Lower lobe of right lung (tissue), 2 donors: ENCODE data around the gene GRIK5. TPM values are rescaled to one million over a fixed set of nuclear protein-coding genes. Genes with fewer than 3 reads are reported as not detected.

Experiments used
- ATAC-seq, 2 donors: fragments of 200-7000 bp; cut with Tn5 transposase; one replicate each; pipeline ENCODE4 v1.9.1; 2020 to 2022; ENCODE audit warnings: mild to moderate bottlenecking in 2 of 2, moderate library complexity in 2 of 2
- DNase-seq: peaks from one replicate; pipeline ENCODE4 v3.0.0-alpha.2; 2020
- H3K27ac ChIP-seq: fragments of 200-600 bp; one replicate; pipeline ENCODE4 v1.8.0; 2022
- H3K27me3 ChIP-seq: fragments of 200-600 bp; one replicate; pipeline ENCODE4 v1.8.0; 2022; ENCODE audit warnings: low read depth
- H3K36me3 ChIP-seq: fragments of 200-600 bp; one replicate; pipeline ENCODE4 v1.8.0; 2022; ENCODE audit warnings: mild to moderate bottlenecking
- H3K4me1 ChIP-seq: fragments of 200-600 bp; one replicate; pipeline ENCODE4 v1.8.0; 2022
- H3K4me3 ChIP-seq: fragments of 200-600 bp; one replicate; pipeline ENCODE4 v1.8.0; 2022; ENCODE audit warnings: mild to moderate bottlenecking
- H3K9me3 ChIP-seq: fragments of 200-600 bp; one replicate; pipeline ENCODE4 v1.8.0; 2022
- intact Hi-C: fragments of 100-400 bp; cut with DNase I; formaldehyde crosslinking; loops from one replicate; pipeline ENCODE4 v1.11.0; 2022
- total RNA-seq: library from RNA; stranded (reverse); fragmentation: NEBNext Ultra II Directional; extraction: Animal tissue kit (Norgen Biotek cat#: 25700); gene quantifications from one replicate; pipeline ENCODE4 v1.2.1, GENCODE V29; 2021
- TF ChIP-seq, protein P1 (sequence below): fragments of 200-600 bp; IDR thresholded peaks from one replicate; pipeline ENCODE4 v1.8.0; 2022; ENCODE audit warnings: antibody characterized with exemption, mild to moderate bottlenecking
- donor health status: DM: no; HTN: yes; CAD: no; lungs with severe emphysema.

The GRIK5 gene
- total RNA-seq, 1 donor from 2014 or later, result 0.41 TPM

GRCh38 chr19:42066075-42066754 is 3.8 kb downstream of the GRIK5 start:
- Histone ChIP-seq H3K27ac (no peak overlapping the region), H3K4me1 (no peaks in the 10 kb centered on the region), H3K4me3 (no peak overlapping the region), H3K27me3 (peaks cover 43% of the 10 kb centered on the region), H3K9me3 (no peaks in the 10 kb centered on the region), H3K36me3 (no peaks in the 10 kb centered on the region)
- intact Hi-C loops, result no loop called here
- no peak for DNase-seq
- TF ChIP-seq, protein P1, sequence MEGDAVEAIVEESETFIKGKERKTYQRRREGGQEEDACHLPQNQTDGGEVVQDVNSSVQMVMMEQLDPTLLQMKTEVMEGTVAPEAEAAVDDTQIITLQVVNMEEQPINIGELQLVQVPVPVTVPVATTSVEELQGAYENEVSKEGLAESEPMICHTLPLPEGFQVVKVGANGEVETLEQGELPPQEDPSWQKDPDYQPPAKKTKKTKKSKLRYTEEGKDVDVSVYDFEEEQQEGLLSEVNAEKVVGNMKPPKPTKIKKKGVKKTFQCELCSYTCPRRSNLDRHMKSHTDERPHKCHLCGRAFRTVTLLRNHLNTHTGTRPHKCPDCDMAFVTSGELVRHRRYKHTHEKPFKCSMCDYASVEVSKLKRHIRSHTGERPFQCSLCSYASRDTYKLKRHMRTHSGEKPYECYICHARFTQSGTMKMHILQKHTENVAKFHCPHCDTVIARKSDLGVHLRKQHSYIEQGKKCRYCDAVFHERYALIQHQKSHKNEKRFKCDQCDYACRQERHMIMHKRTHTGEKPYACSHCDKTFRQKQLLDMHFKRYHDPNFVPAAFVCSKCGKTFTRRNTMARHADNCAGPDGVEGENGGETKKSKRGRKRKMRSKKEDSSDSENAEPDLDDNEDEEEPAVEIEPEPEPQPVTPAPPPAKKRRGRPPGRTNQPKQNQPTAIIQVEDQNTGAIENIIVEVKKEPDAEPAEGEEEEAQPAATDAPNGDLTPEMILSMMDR, result no peak
- ATAC-seq, result no peak

DNA sequence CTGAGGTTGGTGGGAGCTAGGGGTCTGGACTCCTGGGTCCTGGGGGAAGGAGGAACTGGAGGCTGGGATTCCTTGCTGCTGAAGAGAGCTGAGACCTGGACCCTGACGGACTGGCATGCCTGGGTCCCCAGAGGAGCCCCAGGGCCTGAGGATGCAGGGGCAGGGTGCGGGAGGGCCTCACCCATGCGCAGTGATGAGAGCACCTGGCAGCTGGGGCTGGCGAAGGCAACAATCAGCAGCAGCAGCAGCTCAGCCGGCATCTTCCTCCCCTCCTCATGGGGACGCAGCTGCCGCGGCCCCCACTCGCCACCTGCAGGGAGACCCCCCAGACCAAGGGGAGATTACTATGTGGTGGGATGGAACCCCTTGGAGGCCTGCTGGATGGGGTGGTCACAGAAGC is 4.5 kb downstream of the GRIK5 start:
- Histone ChIP-seq H3K27me3 (peaks cover 43% of the 10 kb centered on the region), H3K9me3 (no peaks in the 10 kb centered on the region), H3K27ac (no peak overlapping the region), H3K36me3 (no peaks in the 10 kb centered on the region), H3K4me1 (no peaks in the 10 kb centered on the region), H3K4me3 (no peak overlapping the region)
- TF ChIP-seq, protein P1, result no peak
- ATAC-seq (no peak), DNase-seq (no peak)
- intact Hi-C loops, result no loop called here

DNA sequence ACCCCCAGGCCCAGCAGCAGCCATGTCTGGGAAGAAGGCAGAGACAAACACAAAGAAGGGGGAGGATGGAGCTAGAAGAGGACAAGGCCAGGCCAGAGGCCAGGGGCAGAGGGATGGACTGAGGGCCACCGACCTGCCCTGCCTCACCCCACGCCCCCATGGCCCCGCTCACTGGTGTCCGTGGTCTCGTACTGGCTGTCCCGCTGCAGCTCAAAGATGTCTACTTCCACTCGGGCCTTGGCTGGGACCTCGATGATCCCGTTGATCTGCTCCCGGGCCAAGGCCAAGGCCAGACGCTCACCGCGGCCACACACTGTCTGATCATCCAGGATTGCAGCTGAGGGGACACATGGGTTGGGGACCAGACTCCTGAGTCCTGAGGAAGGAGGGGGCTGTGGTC is 5.0 kb downstream of the GRIK5 start:
- no peak for ATAC-seq
- H3K4me1 ChIP-seq, result no peaks in the 10 kb centered on the region
- TF ChIP-seq, protein P1, result no peak
- no peak overlapping the region for H3K4me3 ChIP-seq
- intact Hi-C loops, result no loop called here
- H3K9me3 ChIP-seq, result no peaks in the 10 kb centered on the region
- H3K36me3 ChIP-seq, result no peaks in the 10 kb centered on the region
- H3K27ac ChIP-seq, result no peak overlapping the region
- DNase-seq, result no peak
- H3K27me3 ChIP-seq, result peaks cover 38% of the 10 kb centered on the region

DNA sequence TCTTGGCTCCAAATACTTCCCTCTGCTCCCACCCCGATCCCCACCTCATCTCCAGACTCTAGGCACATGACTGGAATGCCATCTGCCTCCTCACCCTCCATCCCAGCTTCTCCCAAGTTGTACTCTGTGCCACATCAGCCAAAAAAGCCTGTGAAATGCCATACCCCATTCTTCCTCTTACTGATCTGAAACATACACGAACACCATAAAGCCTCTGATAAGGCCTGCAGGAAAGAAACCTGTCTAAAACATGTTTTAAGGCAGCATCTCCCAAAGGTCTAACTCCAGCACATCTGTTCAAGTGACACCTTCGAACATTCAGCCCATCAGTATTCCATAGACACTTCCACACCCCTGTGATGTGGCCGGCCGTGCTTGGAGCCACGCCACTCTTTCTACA is 5.6 kb downstream of the GRIK5 start:
- ATAC-seq (no peak), DNase-seq (no peak)
- no peaks in the 10 kb centered on the region for H3K9me3 ChIP-seq
- no peak overlapping the region for H3K27ac ChIP-seq
- H3K4me1 ChIP-seq, result no peaks in the 10 kb centered on the region
- H3K36me3 ChIP-seq, result no peaks in the 10 kb centered on the region
- intact Hi-C loops, result no loop called here
- peaks cover 32% of the 10 kb centered on the region for H3K27me3 ChIP-seq
- H3K4me3 ChIP-seq, result no peak overlapping the region
- TF ChIP-seq, protein P1, result no peak

GRCh38 chr19:42062381-42062780 is 7.6 kb downstream of the GRIK5 start:
- Histone ChIP-seq H3K27ac (no peak overlapping the region), H3K4me1 (no peaks in the 10 kb centered on the region), H3K9me3 (no peaks in the 10 kb centered on the region), H3K27me3 (peaks cover 17% of the 10 kb centered on the region), H3K4me3 (no peak overlapping the region), H3K36me3 (no peaks in the 10 kb centered on the region)
- TF ChIP-seq, protein P1, result no peak
- DNase-seq, result no peak
- no peak for ATAC-seq
- intact Hi-C loops, result no loop called here
